ENCODE results near the gene ABHD15.

Gene ABHD15

GRCh38 chr17:29613352-29613837, 46.6 kb upstream of the ABHD15 start:
- no peaks in the 10 kb centered on the region for H3K9me3 ChIP-seq (ENCODE audit: severe bottlenecking)
- no peak for DNase-seq

GRCh38 chr17:29612404-29613280, 45.8 kb upstream of the ABHD15 start:
- no peak for TF ChIP-seq CTCF (IDR thresholded peaks at IDR 0.05; ENCODE audit: low read depth, low read length)
- no peak overlapping the region for H3K4me3 ChIP-seq (ENCODE audit: low read depth, low read length)
- peaks cover 6% of the 10 kb centered on the region for H3K27me3 ChIP-seq (ENCODE audit: insufficient read depth, low read depth, severe bottlenecking)
- H3K9me3 ChIP-seq (ENCODE audit: severe bottlenecking): no peaks in the 10 kb centered on the region
- no peak overlapping the region for H3K27ac ChIP-seq
- H3K36me3 ChIP-seq: peaks cover 24% of the 10 kb centered on the region
- DNase-seq: no peak

More at GRCh38 chr17:29613352-29613837, 46.6 kb upstream of the ABHD15 start:
- no peak overlapping the region for H3K27ac ChIP-seq
- no peak for TF ChIP-seq CTCF (IDR thresholded peaks at IDR 0.05; ENCODE audit: low read depth, low read length)
- peaks cover 24% of the 10 kb centered on the region for H3K36me3 ChIP-seq
- peaks cover 6% of the 10 kb centered on the region for H3K27me3 ChIP-seq (ENCODE audit: insufficient read depth, low read depth, severe bottlenecking)
- no peak overlapping the region for H3K4me3 ChIP-seq (ENCODE audit: low read depth, low read length)

GRCh38 chr17:29612094-29612403, 45.2 kb upstream of the ABHD15 start:
- no peak overlapping the region for H3K27ac ChIP-seq
- TF ChIP-seq CTCF (IDR thresholded peaks at IDR 0.05; ENCODE audit: low read depth, low read length): no peak
- H3K4me3 ChIP-seq (ENCODE audit: low read depth, low read length): no peak overlapping the region
- no peak for DNase-seq
- H3K27me3 ChIP-seq (ENCODE audit: insufficient read depth, low read depth, severe bottlenecking): peaks cover 6% of the 10 kb centered on the region
- peaks cover 24% of the 10 kb centered on the region for H3K36me3 ChIP-seq
- H3K9me3 ChIP-seq (ENCODE audit: severe bottlenecking): no peaks in the 10 kb centered on the region

- Histone ChIP-seq H3K27me3 (ENCODE audit: insufficient read depth, low read depth, severe bottlenecking) (peaks cover 2% of the 10 kb centered on the region), H3K36me3 (peaks cover 24% of the 10 kb centered on the region), H3K4me3 (ENCODE audit: low read depth, low read length) (no peak overlapping the region), H3K9me3 (ENCODE audit: severe bottlenecking) (no peaks in the 10 kb centered on the region), H3K27ac (no peak overlapping the region)
- TF ChIP-seq CTCF (IDR thresholded peaks at IDR 0.05; ENCODE audit: low read depth, low read length): no peak
- DNase-seq: no peak
Measured at GRCh38 chr17:29611351-29612093, 44.7 kb upstream of the ABHD15 start.

GRCh38 chr17:29610395-29610794, 43.6 kb upstream of the ABHD15 start:
- Histone ChIP-seq H3K9me3 (ENCODE audit: severe bottlenecking) (no peaks in the 10 kb centered on the region), H3K36me3 (peaks cover 24% of the 10 kb centered on the region), H3K27ac (no peak overlapping the region), H3K4me3 (ENCODE audit: low read depth, low read length) (no peak overlapping the region), H3K27me3 (ENCODE audit: insufficient read depth, low read depth, severe bottlenecking) (no peaks in the 10 kb centered on the region)
- no peak for DNase-seq
- no peak for TF ChIP-seq CTCF (IDR thresholded peaks at IDR 0.05; ENCODE audit: low read depth, low read length)
